ENCODE data around the gene FKRP.
A peak's percentile ranks its signal among the peaks of the same experiment; 100 is the strongest.
"Not testable (repeated sequence)": the region's sequence is repeated elsewhere in the genome, so short reads cannot be mapped to it uniquely, and the experiment has no call there.

Gene FKRP

DNA sequence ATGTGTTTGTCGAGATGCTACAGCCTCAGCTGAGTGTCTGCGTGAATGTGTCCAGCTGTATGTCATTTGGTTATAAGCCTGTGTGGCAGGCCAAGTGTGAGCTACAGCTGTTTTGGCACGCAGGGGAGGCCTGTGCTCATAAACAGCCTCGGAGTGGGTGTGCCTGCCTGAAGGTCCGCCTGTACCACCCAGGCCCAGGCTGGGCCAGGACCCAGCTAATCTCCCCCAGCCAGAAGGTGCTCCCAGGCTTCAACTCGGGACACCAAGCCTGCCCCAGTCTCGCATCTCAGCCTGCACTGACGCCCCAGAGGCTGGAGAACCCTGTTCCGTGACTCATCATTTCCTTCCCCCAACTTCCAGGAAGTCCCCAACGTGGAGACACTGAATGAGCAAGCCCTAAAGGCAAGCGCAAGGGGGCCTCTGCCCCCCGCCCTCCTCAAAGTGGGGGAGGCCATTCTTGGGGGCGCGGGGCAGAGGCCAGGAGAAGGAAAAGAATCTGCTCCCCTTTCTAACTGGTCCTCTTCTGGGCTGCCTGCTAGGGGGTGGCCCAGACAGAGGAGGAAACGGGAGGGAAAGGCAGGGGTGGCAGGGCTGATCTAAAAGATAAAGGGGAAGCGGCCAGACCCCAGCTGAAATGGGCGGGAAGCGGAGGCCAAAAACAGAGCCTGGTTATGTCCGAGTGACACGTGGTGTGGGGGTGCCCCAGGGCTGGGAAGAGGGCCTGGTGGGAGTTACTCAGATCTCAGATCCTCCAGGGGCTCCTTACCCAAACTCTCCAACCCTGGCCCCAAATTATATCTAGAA lies 40.6 kb downstream of the FKRP start:
- peak; percentile 83 for DNase-seq (ENCODE audit: low read depth)

DNA sequence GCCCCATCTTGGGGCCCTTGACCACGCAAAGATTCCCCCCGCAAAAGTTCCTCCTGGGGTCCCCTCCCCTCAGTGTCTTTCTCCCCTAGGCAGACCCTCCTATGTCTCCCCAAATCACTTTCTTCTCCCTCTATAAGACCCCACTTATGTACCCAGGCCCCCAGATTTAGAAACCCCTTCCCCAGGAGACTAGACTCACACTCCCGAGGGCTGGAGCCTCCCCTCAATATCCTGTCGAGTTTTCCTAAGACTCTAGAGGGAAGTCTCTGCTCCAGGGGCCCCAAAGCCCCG lies 41.1 kb downstream of the FKRP start:
- no peak for DNase-seq (ENCODE audit: low read depth)

DNA sequence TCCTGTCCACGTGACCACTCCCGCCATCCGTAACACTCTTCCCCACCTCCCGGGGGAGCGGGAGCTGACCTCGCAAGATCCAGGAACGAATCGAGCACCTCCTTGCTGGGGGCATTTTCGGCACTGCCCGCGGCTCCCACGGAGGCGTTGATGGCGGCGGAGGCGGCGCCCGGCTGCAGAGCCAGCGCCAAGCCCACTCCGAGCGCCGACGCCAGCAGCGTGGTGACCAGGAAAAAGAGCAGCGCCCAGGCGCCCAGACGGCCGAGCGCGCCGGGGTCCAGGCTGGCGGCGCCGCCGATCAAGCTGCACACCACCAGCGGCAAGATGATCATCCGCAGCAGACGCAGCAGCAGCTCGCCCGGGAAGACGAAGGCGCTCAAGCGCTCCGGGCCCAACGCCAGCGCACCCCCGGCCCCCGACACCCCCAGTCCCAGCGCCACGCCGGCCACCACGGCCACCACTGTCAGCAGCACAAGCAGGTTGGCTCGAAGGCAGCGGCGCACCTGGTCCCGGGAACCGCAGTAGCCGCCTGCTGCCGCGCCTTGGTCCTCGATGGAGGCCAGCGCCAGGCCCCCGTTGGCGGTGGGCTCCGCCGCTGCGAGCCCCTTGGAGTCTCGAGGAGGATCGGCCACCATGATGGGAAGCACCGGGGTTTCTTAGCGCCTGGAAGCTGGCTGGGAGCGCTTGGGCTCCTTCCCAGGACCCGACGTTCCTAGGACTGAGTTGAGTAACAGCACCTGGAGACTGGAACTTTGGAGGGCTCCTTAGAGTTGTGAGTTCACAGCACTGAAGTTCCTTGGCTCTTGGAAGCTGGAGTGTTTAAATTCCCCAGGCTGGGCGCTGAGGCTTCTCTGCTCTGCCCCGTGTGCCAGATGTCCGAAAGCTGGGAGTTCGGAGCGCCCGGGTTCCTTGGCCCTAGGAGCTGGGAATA lies 41.7 kb downstream of the FKRP start:
- DNase-seq (ENCODE audit: low read depth), result peak; percentile 13

DNA sequence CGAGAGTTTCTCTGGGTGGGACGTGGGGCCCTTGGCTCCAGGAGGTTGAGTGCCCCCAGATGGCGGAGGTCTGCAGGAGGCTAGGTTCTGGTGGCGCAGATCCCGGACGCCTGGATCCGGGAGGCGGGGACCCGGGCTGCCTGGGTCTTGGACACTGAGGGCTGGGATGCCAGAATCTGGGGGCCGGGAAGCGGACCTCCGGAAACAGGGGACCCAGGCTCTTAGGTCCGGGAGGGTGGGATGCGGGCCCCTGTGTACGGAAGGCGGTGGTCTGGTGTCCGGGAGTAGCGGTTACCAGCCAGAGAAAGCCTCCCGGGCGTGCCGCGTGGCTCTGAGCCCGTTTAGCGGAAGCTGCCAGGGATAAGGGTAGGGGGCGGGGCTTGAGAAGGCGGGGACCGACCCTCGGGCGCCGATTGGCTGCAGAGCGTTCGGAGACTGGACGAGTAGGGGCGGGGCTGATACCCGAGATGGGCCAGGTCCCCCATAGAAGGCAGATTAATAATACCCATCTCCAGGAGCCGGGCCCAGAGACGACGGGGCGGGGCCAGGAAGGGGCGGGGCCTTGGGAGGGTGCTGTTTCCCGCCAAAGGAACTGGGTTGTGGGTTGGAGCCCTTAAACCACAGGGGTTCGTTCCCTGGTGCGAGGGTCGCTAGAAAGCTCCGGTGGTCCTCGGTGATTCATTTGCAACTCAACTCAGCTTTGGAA lies 42.6 kb downstream of the FKRP start, which contains the start of gene SLC1A5:
Gene SLC1A5 (minus strand): TSS at position 333 of the 706 bp plus-strand sequence. CDS start 629 bp downstream, outside the sequence.
- peak; percentile 96 for DNase-seq (ENCODE audit: low read depth)

- no peak for DNase-seq (ENCODE audit: low read depth)
Measured at GRCh38 chr19:46788968-46789338, 43.1 kb downstream of the FKRP start.

- no peak for DNase-seq (ENCODE audit: low read depth)
Measured at GRCh38 chr19:46789371-46789770, 43.5 kb downstream of the FKRP start.

DNA sequence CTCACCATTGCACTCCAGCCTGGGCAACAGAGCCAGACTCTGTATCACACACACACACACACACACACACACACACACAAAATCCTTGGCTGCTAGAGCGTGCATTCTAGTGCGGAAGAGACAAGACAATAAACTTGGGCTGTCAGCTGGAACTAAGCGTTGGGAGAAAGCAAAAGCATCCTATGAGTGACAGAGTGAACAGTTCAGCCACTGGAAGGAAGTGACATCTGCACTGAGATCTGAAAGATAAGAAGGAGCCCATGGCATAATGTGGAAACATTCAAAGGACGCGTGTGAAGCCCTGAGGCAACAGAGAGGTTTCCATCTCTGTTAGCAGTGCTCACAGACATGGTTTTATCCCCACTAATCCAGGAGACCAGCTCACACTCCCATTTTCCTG lies 46.1 kb downstream of the FKRP start:
- DNase-seq (ENCODE audit: low read depth), result peak; percentile 10

DNA sequence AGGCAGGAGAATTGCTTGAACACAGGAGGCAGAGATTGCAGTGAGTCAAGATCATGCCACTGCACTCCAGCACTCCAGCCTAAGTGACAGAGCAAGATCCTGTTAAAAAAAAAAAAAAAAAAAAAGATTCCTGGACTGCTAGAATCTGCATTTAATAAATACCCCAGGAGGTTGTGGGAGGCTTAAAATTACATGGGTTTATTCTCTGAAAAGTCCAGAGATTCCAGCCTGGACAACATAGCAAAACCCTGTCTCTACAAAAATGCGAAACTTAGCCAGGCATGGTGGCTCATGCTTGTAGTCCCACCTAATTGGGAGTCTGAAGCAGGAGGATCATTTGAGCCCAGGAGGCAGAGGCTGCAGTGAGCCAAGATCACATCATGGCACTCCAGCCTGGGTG lies 52.0 kb downstream of the FKRP start:
- no peak for DNase-seq (ENCODE audit: low read depth)

DNA sequence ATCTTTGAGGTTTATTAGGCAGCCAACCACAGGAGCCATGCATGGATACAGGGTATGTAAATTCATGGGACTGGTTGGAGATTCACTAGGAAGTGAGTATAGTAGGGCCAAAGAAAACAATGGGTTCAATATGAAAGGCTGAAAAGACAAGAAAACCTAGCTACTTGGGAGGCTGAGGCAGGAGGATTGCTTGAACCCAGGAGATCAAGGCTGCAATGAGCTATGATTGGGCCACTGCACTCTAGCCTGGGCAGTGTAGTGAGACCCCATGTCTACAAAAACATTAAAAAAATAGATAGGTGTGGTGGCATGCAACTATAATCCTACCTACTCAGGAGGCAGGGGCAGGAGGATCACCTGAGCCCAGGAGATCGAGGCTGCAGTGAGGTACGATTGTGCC lies 52.9 kb downstream of the FKRP start:
- no peak for DNase-seq (ENCODE audit: low read depth)

DNA sequence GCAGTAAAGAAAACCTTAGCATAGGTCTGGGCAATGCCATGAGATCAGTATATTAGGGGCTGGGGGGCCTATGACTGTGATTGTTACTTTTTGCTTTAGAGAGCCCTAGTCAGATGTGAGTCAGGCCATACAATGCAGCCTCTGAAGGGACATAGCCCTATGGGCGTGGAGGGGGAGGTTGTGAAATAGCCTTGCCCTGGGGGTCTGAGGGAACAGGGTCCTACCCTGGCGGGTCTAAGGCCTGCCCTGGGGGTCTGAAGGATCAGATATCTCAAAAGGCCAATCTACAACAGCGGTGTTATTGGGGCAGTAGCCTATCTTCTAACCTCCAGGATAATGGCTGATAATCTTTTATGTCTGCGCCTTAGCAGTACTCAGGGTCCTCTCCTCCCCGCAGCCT lies 56.3 kb downstream of the FKRP start:
- no peak for DNase-seq (ENCODE audit: low read depth)

DNA sequence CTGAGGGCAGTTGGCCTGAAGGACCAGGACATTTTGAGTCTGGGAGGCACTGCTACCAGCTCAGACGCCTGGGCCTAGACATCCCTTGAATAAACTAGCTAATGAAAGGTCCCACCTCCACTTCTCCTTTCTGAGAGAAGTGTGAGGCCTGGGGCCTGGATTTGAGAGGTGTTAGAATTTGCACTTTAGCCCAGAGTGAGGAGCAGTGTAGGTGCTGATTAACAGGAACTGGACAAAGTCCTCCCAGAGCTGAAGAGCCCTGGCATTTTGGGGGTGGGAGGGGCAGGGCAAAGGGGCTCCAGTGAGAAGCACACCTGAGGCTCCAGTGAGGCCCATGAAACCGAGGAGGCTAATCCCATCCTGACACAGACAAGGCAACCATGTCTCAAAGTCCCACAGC lies 57.7 kb downstream of the FKRP start:
- DNase-seq (ENCODE audit: low read depth), result no peak

DNA sequence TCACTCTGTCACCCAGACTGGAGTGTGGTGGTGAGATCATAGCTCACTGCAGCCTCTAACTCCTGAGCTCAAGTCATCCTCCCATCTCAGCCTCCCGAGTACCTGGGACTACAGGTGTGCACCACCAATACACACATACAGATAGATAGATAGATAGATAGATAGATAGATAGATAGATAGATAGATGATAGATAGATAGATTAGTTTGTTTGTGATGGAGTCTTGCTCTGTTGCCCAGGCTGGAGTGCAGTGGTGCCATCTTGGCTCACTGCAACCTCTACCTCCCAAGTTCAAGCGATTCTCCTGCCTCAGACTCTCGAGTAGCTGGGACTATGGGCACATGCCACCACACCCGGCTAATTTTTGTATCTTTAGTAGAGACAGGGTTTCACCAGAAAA lies 58.6 kb downstream of the FKRP start:
- not testable (repeated sequence) for DNase-seq (ENCODE audit: low read depth)

DNA sequence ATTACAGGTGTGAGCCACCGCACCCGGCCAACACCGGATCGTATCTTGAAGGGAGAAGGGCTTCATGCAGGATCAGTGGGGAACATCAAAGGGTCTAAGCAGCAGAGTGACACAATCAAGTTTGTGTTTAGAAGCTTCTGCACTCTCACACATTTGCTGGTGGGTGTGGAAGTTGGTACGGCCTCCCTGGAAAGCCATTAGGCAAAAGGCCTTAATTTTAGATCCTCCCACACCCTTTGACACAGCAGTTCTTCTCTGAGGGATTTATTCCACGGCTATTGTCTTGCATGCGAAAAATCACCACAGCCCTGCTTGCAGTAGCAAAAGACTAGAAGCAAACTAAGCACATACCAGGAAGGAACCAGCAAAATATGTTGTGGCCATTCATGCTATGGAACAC lies 60.8 kb downstream of the FKRP start:
- no peak for DNase-seq (ENCODE audit: low read depth)
